Measurements from ENCODE around the gene DCBLD1.

GRCh38 chr6:117484052-117484646, 1.7 kb downstream of the DCBLD1 start:
- TF ChIP-seq CTCF (IDR thresholded peaks at IDR 0.05) (no peak), POLR2A (IDR thresholded peaks at IDR 0.05) (no peak)

All from thyroid gland (tissue), 4 donors.